ENCODE data around the gene F11R. TPM values are rescaled to one million over a fixed set of nuclear protein-coding genes. Genes with fewer than 3 reads are reported as not detected.
"Not testable (repeated sequence)": the region's sequence is repeated elsewhere in the genome, so short reads cannot be mapped to it uniquely, and the experiment has no call there.

Gene F11R
- polyA plus RNA-seq, 1 experiment: 1.8 TPM

- no peak overlapping the region for H3K4me3 ChIP-seq (ENCODE audit: low read depth, low read length)
- CTCF ChIA-PET: interaction anchor here (0.8 to 5.5 kb wide), 21 partner anchors 8 to 277 kb away, joined by 3 to 40 read pairs (median 6); partner anchors contain the start of gene F11R
- POLR2A ChIA-PET: no interaction called here
- H3K27me3 ChIP-seq (ENCODE audit: control insufficient read depth, insufficient read depth, low read length): no peaks in the 10 kb centered on the region
- no peaks in the 10 kb centered on the region for H3K36me3 ChIP-seq (ENCODE audit: control insufficient read depth, insufficient read depth, low read length)
- no peak for DNase-seq (ENCODE audit: low read depth)
- TF ChIP-seq CTCF (IDR thresholded peaks at IDR 0.05; ENCODE audit: insufficient read depth, low read depth, low read length): peak; percentile 71
Observed at GRCh38 chr1:160951443-160952128, 69.4 kb downstream of the F11R start.

DNA sequence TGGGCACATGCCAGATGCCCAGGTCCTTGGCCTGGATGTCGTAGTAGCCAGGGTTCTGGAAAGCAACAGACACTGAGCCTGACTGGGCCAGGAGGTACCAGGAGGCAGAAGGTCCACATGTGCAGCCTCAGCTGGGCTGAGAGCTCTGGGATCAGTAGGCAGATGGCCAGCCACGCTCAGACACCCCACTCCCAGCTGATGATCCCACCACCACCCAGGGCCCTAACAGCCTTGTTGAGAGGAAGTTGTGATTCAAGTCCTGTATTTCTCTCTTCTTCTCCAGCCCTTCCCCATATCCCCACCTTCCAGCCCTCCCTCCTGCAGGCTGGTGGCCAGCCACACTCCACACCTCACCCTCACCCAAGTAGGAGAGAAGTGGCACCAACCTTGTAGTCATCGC is 70.3 kb downstream of the F11R start:
- CTCF ChIA-PET: interaction anchor here (1.0 to 5.5 kb wide), 10 partner anchors 9 to 276 kb away, joined by 3 to 40 read pairs (median 12); no protein-coding TSS in a partner anchor
- no peak for DNase-seq (ENCODE audit: low read depth)
- no peak for TF ChIP-seq CTCF (IDR thresholded peaks at IDR 0.05; ENCODE audit: insufficient read depth, low read depth, low read length)
- H3K4me3 ChIP-seq (ENCODE audit: low read depth, low read length): no peak overlapping the region
- POLR2A ChIA-PET: no interaction called here
- H3K36me3 ChIP-seq (ENCODE audit: control insufficient read depth, insufficient read depth, low read length): no peaks in the 10 kb centered on the region
- no peaks in the 10 kb centered on the region for H3K27me3 ChIP-seq (ENCODE audit: control insufficient read depth, insufficient read depth, low read length)

GRCh38 chr1:160949881-160950280 is 71.1 kb downstream of the F11R start:
- ChIA-PET CTCF (no interaction called here), POLR2A (no interaction called here)
- Histone ChIP-seq H3K36me3 (ENCODE audit: control insufficient read depth, insufficient read depth, low read length) (no peaks in the 10 kb centered on the region), H3K4me3 (ENCODE audit: low read depth, low read length) (no peak overlapping the region), H3K27me3 (ENCODE audit: control insufficient read depth, insufficient read depth, low read length) (no peaks in the 10 kb centered on the region)
- TF ChIP-seq CTCF (IDR thresholded peaks at IDR 0.05; ENCODE audit: insufficient read depth, low read depth, low read length): no peak
- no peak for DNase-seq (ENCODE audit: low read depth)

GRCh38 chr1:160949216-160949880 is 71.6 kb downstream of the F11R start:
- CTCF ChIA-PET; POLR2A ChIA-PET; H3K4me3 ChIP-seq (ENCODE audit: low read depth, low read length); DNase-seq (ENCODE audit: low read depth); H3K36me3 ChIP-seq (ENCODE audit: control insufficient read depth, insufficient read depth, low read length); H3K27me3 ChIP-seq (ENCODE audit: control insufficient read depth, insufficient read depth, low read length): not testable (repeated sequence)

GRCh38 chr1:160947174-160947759 is 73.7 kb downstream of the F11R start:
- DNase-seq (ENCODE audit: low read depth); CTCF ChIA-PET: not testable (repeated sequence)

GRCh38 chr1:160945881-160946280 is 75.1 kb downstream of the F11R start:
- POLR2A ChIA-PET; H3K27me3 ChIP-seq (ENCODE audit: control insufficient read depth, insufficient read depth, low read length); H3K36me3 ChIP-seq (ENCODE audit: control insufficient read depth, insufficient read depth, low read length); DNase-seq (ENCODE audit: low read depth); H3K4me3 ChIP-seq (ENCODE audit: low read depth, low read length): not testable (repeated sequence)
- CTCF ChIA-PET: interaction anchor here (2.9 kb wide), 1 partner anchor 9 kb away, joined by 6 read pairs; the partner anchor contains the start of gene ITLN2

More at GRCh38 chr1:160947174-160947759, 73.7 kb downstream of the F11R start:
- POLR2A ChIA-PET; H3K27me3 ChIP-seq (ENCODE audit: control insufficient read depth, insufficient read depth, low read length); H3K36me3 ChIP-seq (ENCODE audit: control insufficient read depth, insufficient read depth, low read length); H3K4me3 ChIP-seq (ENCODE audit: low read depth, low read length): not testable (repeated sequence)

Small RNAs within 50 kb of the gene (small RNA-seq; reads per million reads assigned to genes)
- gene AL591806.2 (ENCODE audit: insufficient read length, low read depth, low replicate concordance): not detected

Other genes starting within 250 kb of the F11R start
- gene LY9, start 225.0 kb downstream of the F11R start, polyA plus RNA-seq (2011; rRNA removed): not detected in 2 replicates
- gene CD244, start 158.3 kb downstream of the F11R start, polyA plus RNA-seq (2011; rRNA removed): not detected in 2 replicates
- not detected in 2 replicates for gene ITLN1, start 136.0 kb downstream of the F11R start, polyA plus RNA-seq (2011; rRNA removed)
- gene ITLN2, start 66.3 kb downstream of the F11R start, polyA plus RNA-seq (2011; rRNA removed): not detected in 2 replicates
- gene TSTD1, start 17.8 kb upstream of the F11R start, polyA plus RNA-seq (2011; rRNA removed): 0.22 and 0.26 TPM in 2 replicates
- gene USF1, start 24.8 kb upstream of the F11R start, polyA plus RNA-seq (2011; rRNA removed): 33.0 and 40.4 TPM in 2 replicates
- not detected in 2 replicates for gene ARHGAP30, start 48.7 kb upstream of the F11R start, polyA plus RNA-seq (2011; rRNA removed)
- gene NECTIN4, start 68.4 kb upstream of the F11R start, polyA plus RNA-seq (2011; rRNA removed): 0.05 TPM in 1 of 2 replicates, not detected in the other
- 3.9 and 5.8 TPM in 2 replicates for gene KLHDC9, start 77.2 kb upstream of the F11R start, polyA plus RNA-seq (2011; rRNA removed)
- gene PFDN2, start 96.9 kb upstream of the F11R start, polyA plus RNA-seq (2011; rRNA removed): 32.9 and 66.0 TPM in 2 replicates
- 24.2 and 36.7 TPM in 2 replicates for gene NIT1, start 97.0 kb upstream of the F11R start, polyA plus RNA-seq (2011; rRNA removed)
- 46.4 and 74.0 TPM in 2 replicates for gene DEDD, start 111.5 kb upstream of the F11R start, polyA plus RNA-seq (2011; rRNA removed)
- 89.4 and 134 TPM in 2 replicates for gene UFC1, start 132.8 kb upstream of the F11R start, polyA plus RNA-seq (2011; rRNA removed)
- 13.5 and 19.3 TPM in 2 replicates for gene USP21, start 138.3 kb upstream of the F11R start, polyA plus RNA-seq (2011; rRNA removed)
- gene PPOX, start 145.3 kb upstream of the F11R start, polyA plus RNA-seq (2011; rRNA removed): 17.6 and 29.7 TPM in 2 replicates
- 24.7 and 39.0 TPM in 2 replicates for gene B4GALT3, start 156.4 kb upstream of the F11R start, polyA plus RNA-seq (2011; rRNA removed)
- 0.99 and 1.3 TPM in 2 replicates for gene ADAMTS4, start 177.9 kb upstream of the F11R start, polyA plus RNA-seq (2011; rRNA removed)
- gene NDUFS2, start 181.2 kb upstream of the F11R start, polyA plus RNA-seq (2011; rRNA removed): 129 TPM in 2 replicates
- 0.38 and 0.47 TPM in 2 replicates for gene FCER1G, start 194.1 kb upstream of the F11R start, polyA plus RNA-seq (2011; rRNA removed)
- gene APOA2, start 202.5 kb upstream of the F11R start, polyA plus RNA-seq (2011; rRNA removed): not detected in 2 replicates
- 9.6 and 13.1 TPM in 2 replicates for gene TOMM40L, start 204.9 kb upstream of the F11R start, polyA plus RNA-seq (2011; rRNA removed)
- not detected in 2 replicates for gene NR1I3, start 217.1 kb upstream of the F11R start, polyA plus RNA-seq (2011; rRNA removed)
- not detected in 2 replicates for gene PCP4L1, start 237.6 kb upstream of the F11R start, polyA plus RNA-seq (2011; rRNA removed)